Endothelial cell of umbilical vein (primary cell): ENCODE measurements around the gene BZW1. TPM values are rescaled to one million over a fixed set of nuclear protein-coding genes. Genes with fewer than 3 reads are reported as not detected.
A peak's percentile ranks its signal among the peaks of the same experiment; 100 is the strongest.
"Not testable (repeated sequence)": the region's sequence is repeated elsewhere in the genome, so short reads cannot be mapped to it uniquely, and the experiment has no call there.

ENCODE experiments used
- BruUV-seq: library from RNA; stranded (reverse); fragments of 400-500 nt; replicated peaks from 2 replicates; lab custom pipeline; 2021; lab: Mats Ljungman, UMichigan
- CTCF ChIA-PET: fragments of 300-600, 350-600 bp; sonication (Branson Sonifier 250); formaldehyde crosslinking; loops from one replicate; lab custom pipeline; 2021; ENCODE audit warnings: antibody characterized with exemption, inconsistent platforms; lab: Charles Lee
- POLR2A ChIA-PET: fragments of 300-600, 350-600 bp; sonication (Branson Sonifier 250); formaldehyde crosslinking; loops from one replicate; lab custom pipeline; 2021; ENCODE audit warnings: antibody characterized with exemption, inconsistent platforms; lab: Charles Lee
- DNase-seq: peaks from one replicate; pipeline ENCODE4 v3.0.0-alpha.2; 2011; ENCODE audit warnings: low read depth, low spot score
- FAIRE-seq: peaks from 2 replicates; lab custom pipeline; 2011; peaks lifted over from hg19 to GRCh38; lab: Jason Lieb, UNC
- H2AFZ ChIP-seq: 2 replicates; pipeline ENCODE4 v1.6.0; 2012; ENCODE audit warnings: low read depth, low read length, control low read depth, inconsistent platforms
- H3K27ac ChIP-seq: 2 replicates; pipeline ENCODE4 v1.5.1; 2011; ENCODE audit warnings: low read depth, mild to moderate bottlenecking, control low read depth, low read length, moderate library complexity; ENCODE audit not compliant: insufficient read depth
- H3K27me3 ChIP-seq, 2 experiments: 2 replicates each; pipeline versions ENCODE4 v1.6.0 to v1.6.1; 2011; ENCODE audit warnings: low read length in 2 of 2, mixed read lengths in 1 of 2; ENCODE audit not compliant: control insufficient read depth in 2 of 2, insufficient read depth in 2 of 2
- H3K36me3 ChIP-seq, 2 experiments: 2 replicates in 1 of 2; 3 replicates in 1 of 2; pipeline ENCODE4 v1.5.1; 2011; ENCODE audit warnings: low read length in 2 of 2, mild to moderate bottlenecking in 1 of 2, moderate library complexity in 1 of 2; ENCODE audit not compliant: control insufficient read depth in 2 of 2, insufficient read depth in 2 of 2; ENCODE audit errors: extremely low read depth in 1 of 2
- H3K4me1 ChIP-seq: 3 replicates; pipeline ENCODE4 v1.5.1; 2011; ENCODE audit warnings: mild to moderate bottlenecking, low read length; ENCODE audit not compliant: control insufficient read depth, insufficient read depth; ENCODE audit errors: extremely low read depth
- H3K4me2 ChIP-seq: 2 replicates; pipeline ENCODE4 v1.6.1; 2011; ENCODE audit warnings: low read length, control low read depth, mixed read lengths; ENCODE audit not compliant: insufficient read depth
- H3K4me3 ChIP-seq, 3 experiments: fragments of 200-600 bp in 1 of 3; sonication (generic), shearing (Covaris generic) in 1 of 3; replicated peaks in 1 of 3; 2 replicates each; pipeline ENCODE4 v1.5.1; 2011 to 2016; ENCODE audit warnings: control low read depth in 3 of 3, low read length in 3 of 3, mild to moderate bottlenecking in 2 of 3, inconsistent platforms in 1 of 3, low read depth in 1 of 3, moderate library complexity in 1 of 3; ENCODE audit not compliant: insufficient read depth in 1 of 3
- H3K79me2 ChIP-seq: 2 replicates; pipeline ENCODE4 v1.6.0; 2012; ENCODE audit warnings: low read length, inconsistent platforms; ENCODE audit not compliant: control insufficient read depth, insufficient read depth
- H3K9ac ChIP-seq: replicated peaks from 2 replicates; pipeline ENCODE3; 2011; ENCODE audit warnings: low read length, control low read depth; ENCODE audit not compliant: insufficient read depth; ENCODE audit errors: extremely low read depth
- H3K9me1 ChIP-seq: replicated peaks from 3 replicates; pipeline ENCODE4 v1.6.0; 2011; ENCODE audit warnings: mild to moderate bottlenecking, low read length; ENCODE audit not compliant: control insufficient read depth, insufficient read depth; ENCODE audit errors: extremely low read depth
- H3K9me3 ChIP-seq: replicated peaks from 2 replicates; pipeline ENCODE4 v1.5.1; 2012; ENCODE audit warnings: low read length, inconsistent platforms; ENCODE audit not compliant: control insufficient read depth, insufficient read depth
- H4K20me1 ChIP-seq: replicated peaks from 2 replicates; pipeline ENCODE3; 2011; ENCODE audit warnings: mild to moderate bottlenecking, low read length; ENCODE audit not compliant: control insufficient read depth, insufficient read depth; ENCODE audit errors: extremely low read depth
- EZH2 ChIP-seq: IDR thresholded peaks from 2 replicates; pipeline ENCODE4 v1.6.1; 2012; ENCODE audit warnings: borderline replicate concordance, low read depth, mild to moderate bottlenecking, moderate library complexity, low read length, inconsistent platforms; ENCODE audit not compliant: severe bottlenecking
- FOS ChIP-seq: IDR thresholded peaks from 2 replicates; pipeline ENCODE4 v1.6.1; 2011; ENCODE audit warnings: mild to moderate bottlenecking, low read length, moderate library complexity, borderline replicate concordance; ENCODE audit not compliant: insufficient read depth
- JUN ChIP-seq: IDR thresholded peaks from 2 replicates; pipeline ENCODE4 v1.6.1; 2011; ENCODE audit warnings: borderline replicate concordance, low read depth; ENCODE audit not compliant: insufficient read length, insufficient read depth
- MAX ChIP-seq: IDR thresholded peaks from 2 replicates; pipeline ENCODE4 v1.6.1; 2011; ENCODE audit not compliant: insufficient read depth, insufficient read length
- dilution Hi-C: fragments of 300-500 bp; cut with MboI; formaldehyde crosslinking; loops from one replicate; pipeline ENCODE4 v1.15.0; 2019; ENCODE audit warnings: low sequenced_read_pairs; ENCODE audit not compliant: extremely low pct_ligation_motif_present
- intact Hi-C: fragments of 100-400 bp; cut with micrococcal nuclease; formaldehyde crosslinking; loops from one replicate; pipeline ENCODE4 v1.10.0; 2022
- polyA plus RNA-seq, 4 experiments: library from polyadenylated mRNA; depleted of rRNA in 3 of 4; stranded (reverse) in 3 of 4; unstranded in 1 of 4; fragments of >200 nt; gene quantifications; 2 replicates each; pipeline versions ENCODE4 v1.2.1 to v1.2.3, GENCODE V29; 2011 to 2012; ENCODE audit warnings: missing spikeins in 1 of 4
- total RNA-seq: library from RNA; stranded (reverse); gene quantifications from 2 replicates; pipeline ENCODE4 v1.2.3, GENCODE V29; 2021

Gene BZW1
- total and polyA plus RNA-seq, 2 donors (not counting 3 experiments of a cell fraction or from before 2014, with no cell fraction given): 174 to 353 TPM

GRCh38 chr2:200800458-200800857, 11.3 kb upstream of the BZW1 start:
- Histone ChIP-seq H3K36me3 (no peaks in the 10 kb centered on the region), H3K27me3 (no peaks in the 10 kb centered on the region), H3K9me1 (no peaks in the 10 kb centered on the region), H3K27ac (no peak overlapping the region), H3K4me3 (no peak overlapping the region), H3K4me2 (no peak overlapping the region), H2AFZ (no peak overlapping the region), H4K20me1 (no peaks in the 10 kb centered on the region), H3K4me1 (no peaks in the 10 kb centered on the region), H3K79me2 (no peaks in the 10 kb centered on the region), H3K9ac (no peak overlapping the region), H3K9me3 (no peaks in the 10 kb centered on the region)
- DNase-seq (no peak), FAIRE-seq (no peak)
- BruUV-seq: no TSS peak
- POLR2A ChIA-PET: no interaction called here
- CTCF ChIA-PET: no interaction called here
- intact Hi-C loops: no loop called here
- dilution Hi-C loops: no loop called here
- no peak for TF ChIP-seq FOS
- no peak for TF ChIP-seq JUN
- TF ChIP-seq MAX: no peak
- TF ChIP-seq EZH2: no peak

- H3K4me2 ChIP-seq, dilution Hi-C loops, CTCF ChIA-PET, POLR2A ChIA-PET, H3K4me1 ChIP-seq, H3K27ac ChIP-seq, H3K9me3 ChIP-seq, BruUV-seq, H3K4me3 ChIP-seq, H3K9ac ChIP-seq, H2AFZ ChIP-seq, DNase-seq, intact Hi-C loops, H3K36me3 ChIP-seq, H4K20me1 ChIP-seq, H3K27me3 ChIP-seq, H3K79me2 ChIP-seq, H3K9me1 ChIP-seq: not testable (repeated sequence)
- peak; percentile 49 for FAIRE-seq
Observed at GRCh38 chr2:200801431-200801830, 10.3 kb upstream of the BZW1 start.
